GM18951 (cell line): ENCODE results near the gene EFCAB6.

Experiments used
- POLR2A ChIP-seq: IDR thresholded peaks from 4 replicates; pipeline ENCODE4 v1.6.1; 2011; ENCODE audit warnings: mild to moderate bottlenecking; ENCODE audit not compliant: insufficient read length, insufficient read depth; ENCODE audit errors: extremely low read depth
- in situ Hi-C: fragments of 300-500 bp; cut with MboI; formaldehyde crosslinking; loops from one replicate; pipeline ENCODE4 v1.12.0; 2022; ENCODE audit warnings: low sequenced_read_pairs, mixed read lengths, inconsistent platforms; ENCODE audit not compliant: unreplicated experiment

EFCAB6 gene

GRCh38 chr22:43497956-43498855 lies 313.9 kb downstream of the EFCAB6 start:
- in situ Hi-C loops = no loop called here
- no peak for TF ChIP-seq POLR2A

GRCh38 chr22:43493297-43493696 lies 318.8 kb downstream of the EFCAB6 start:
- in situ Hi-C loops = no loop called here
- TF ChIP-seq POLR2A = no peak

GRCh38 chr22:43491737-43492136 lies 320.4 kb downstream of the EFCAB6 start:
- in situ Hi-C loops = no loop called here

GRCh38 chr22:43491177-43491576 lies 320.9 kb downstream of the EFCAB6 start:
- in situ Hi-C loops = no loop called here
- TF ChIP-seq POLR2A = no peak

More at GRCh38 chr22:43491737-43492136, 320.4 kb downstream of the EFCAB6 start:
- TF ChIP-seq POLR2A = no peak

- TF ChIP-seq POLR2A = no peak
- in situ Hi-C loops = no loop called here
These were observed 321.8 kb downstream of the EFCAB6 start for GRCh38 chr22:43490311-43490710.

GRCh38 chr22:43488937-43489336 lies 323.2 kb downstream of the EFCAB6 start:
- in situ Hi-C loops = no loop called here
- no peak for TF ChIP-seq POLR2A

- in situ Hi-C loops = no loop called here
- no peak for TF ChIP-seq POLR2A
These were observed 323.9 kb downstream of the EFCAB6 start for GRCh38 chr22:43488031-43488866.

GRCh38 chr22:43487311-43488030 lies 324.6 kb downstream of the EFCAB6 start:
- TF ChIP-seq POLR2A = no peak
- in situ Hi-C loops = no loop called here

GRCh38 chr22:43485502-43486089 lies 326.5 kb downstream of the EFCAB6 start:
- in situ Hi-C loops = no loop called here
- TF ChIP-seq POLR2A = no peak

GRCh38 chr22:43484227-43484626 lies 327.9 kb downstream of the EFCAB6 start:
- in situ Hi-C loops = no loop called here
- TF ChIP-seq POLR2A = no peak

- TF ChIP-seq POLR2A = no peak
- in situ Hi-C loops = no loop called here
These were observed 328.4 kb downstream of the EFCAB6 start for GRCh38 chr22:43483669-43484068.

- in situ Hi-C loops = no loop called here
- TF ChIP-seq POLR2A = no peak
These were observed 328.8 kb downstream of the EFCAB6 start for GRCh38 chr22:43483266-43483665.

- in situ Hi-C loops = no loop called here
- TF ChIP-seq POLR2A = no peak
These were observed 329.8 kb downstream of the EFCAB6 start for GRCh38 chr22:43482318-43482625.
